ENCODE measurements around the gene DNM3.

DNM3 gene

GRCh38 chr1:172086137-172086536 is 244.8 kb downstream of the DNM3 start:
- DNase-seq (ENCODE audit: extremely low read depth in 1 of 2, low read depth in 1 of 2): no peak

GRCh38 chr1:172088256-172088655 is 247.0 kb downstream of the DNM3 start:
- no peak for DNase-seq (ENCODE audit: extremely low read depth in 1 of 2, low read depth in 1 of 2)

GRCh38 chr1:172089768-172090510 is 248.6 kb downstream of the DNM3 start:
- peak in 1 of 2 donors; percentile 31 for DNase-seq (ENCODE audit: extremely low read depth in 1 of 2, low read depth in 1 of 2)

- DNase-seq (ENCODE audit: extremely low read depth in 1 of 2, low read depth in 1 of 2): no peak
These were observed 249.2 kb downstream of the DNM3 start for GRCh38 chr1:172090511-172090817.

- DNase-seq (ENCODE audit: extremely low read depth in 1 of 2, low read depth in 1 of 2): no peak
These were observed 254.5 kb downstream of the DNM3 start for GRCh38 chr1:172095846-172096245.

GRCh38 chr1:172105230-172105629 is 263.9 kb downstream of the DNM3 start:
- DNase-seq (ENCODE audit: extremely low read depth in 1 of 2, low read depth in 1 of 2): no peak

- DNase-seq (ENCODE audit: extremely low read depth in 1 of 2, low read depth in 1 of 2): no peak
These were observed 266.1 kb downstream of the DNM3 start for GRCh38 chr1:172107316-172107975.

- no peak for DNase-seq (ENCODE audit: extremely low read depth in 1 of 2, low read depth in 1 of 2)
These were observed 267.0 kb downstream of the DNM3 start for GRCh38 chr1:172108161-172108893.

- no peak for DNase-seq (ENCODE audit: extremely low read depth in 1 of 2, low read depth in 1 of 2)
These were observed 268.1 kb downstream of the DNM3 start for GRCh38 chr1:172109359-172109758.

GRCh38 chr1:172112576-172112975 is 271.3 kb downstream of the DNM3 start:
- no peak for DNase-seq (ENCODE audit: extremely low read depth in 1 of 2, low read depth in 1 of 2)

GRCh38 chr1:172117800-172118199 is 276.5 kb downstream of the DNM3 start:
- DNase-seq (ENCODE audit: extremely low read depth in 1 of 2, low read depth in 1 of 2): no peak

GRCh38 chr1:172118618-172119017 is 277.3 kb downstream of the DNM3 start:
- DNase-seq (ENCODE audit: extremely low read depth in 1 of 2, low read depth in 1 of 2): no peak

GRCh38 chr1:172119184-172119583 is 277.9 kb downstream of the DNM3 start:
- DNase-seq (ENCODE audit: extremely low read depth in 1 of 2, low read depth in 1 of 2): no peak

GRCh38 chr1:172120381-172120780 is 279.1 kb downstream of the DNM3 start:
- DNase-seq (ENCODE audit: extremely low read depth in 1 of 2, low read depth in 1 of 2): no peak

GRCh38 chr1:172121081-172121717 is 279.9 kb downstream of the DNM3 start:
- DNase-seq (ENCODE audit: extremely low read depth in 1 of 2, low read depth in 1 of 2): no peak

- DNase-seq (ENCODE audit: extremely low read depth in 1 of 2, low read depth in 1 of 2): no peak
These were observed 281.1 kb downstream of the DNM3 start for GRCh38 chr1:172122381-172122780.

GRCh38 chr1:172125250-172125649 is 284.0 kb downstream of the DNM3 start:
- no peak for DNase-seq (ENCODE audit: extremely low read depth in 1 of 2, low read depth in 1 of 2)

- DNase-seq (ENCODE audit: extremely low read depth in 1 of 2, low read depth in 1 of 2): no peak
These were observed 284.6 kb downstream of the DNM3 start for GRCh38 chr1:172125812-172126430.

GRCh38 chr1:172132836-172133235 is 291.5 kb downstream of the DNM3 start:
- no peak for DNase-seq (ENCODE audit: extremely low read depth in 1 of 2, low read depth in 1 of 2)

- no peak for DNase-seq (ENCODE audit: extremely low read depth in 1 of 2, low read depth in 1 of 2)
These were observed 292.9 kb downstream of the DNM3 start for GRCh38 chr1:172134087-172134731.
